ENCODE measurements around the gene DKC1. TPM values are rescaled to one million over a fixed set of nuclear protein-coding genes. Genes with fewer than 3 reads are reported as not detected.
"Not testable (repeated sequence)": the region's sequence is repeated elsewhere in the genome, so short reads cannot be mapped to it uniquely, and the experiment has no call there.

The DKC1 gene
- total RNA-seq, 2 experiments from 2014 or later: 67.7 to 138 TPM

- H3K4me2 ChIP-seq (ENCODE audit: low read length); H3K4me1 ChIP-seq (ENCODE audit: insufficient read depth, low read length, poor library complexity, severe bottlenecking); H3K27ac ChIP-seq (ENCODE audit: low read depth, low read length, poor library complexity, severe bottlenecking); DNase-seq (ENCODE audit: low spot score); H3K9me3 ChIP-seq (ENCODE audit: low read length); H3K9me2 ChIP-seq (ENCODE audit: insufficient read depth, low read length); H2AFZ ChIP-seq (ENCODE audit: low read length); CTCF ChIA-PET (ENCODE audit: unreplicated experiment); H3K4me3 ChIP-seq (ENCODE audit: low read depth, low read length, poor library complexity, severe bottlenecking); H3K79me2 ChIP-seq (ENCODE audit: insufficient read depth, low read depth, low read length); H4K20me1 ChIP-seq (ENCODE audit: insufficient read depth, low read length); BruUV-seq (replicated peaks); intact Hi-C loops (cut with micrococcal nuclease; ENCODE audit: unreplicated experiment); H3K36me3 ChIP-seq (ENCODE audit: insufficient read depth, low read length): not testable (repeated sequence)
- POLR2A ChIA-PET: interaction anchor here (0.6 to 1.7 kb wide), 3 partner anchors 12 to 140 kb away, joined by 3 to 6 read pairs (median 3); partner anchors contain the start of genes MPP1 and SMIM9
Observed at GRCh38 chrX:154817048-154817618, 54.5 kb downstream of the DKC1 start.

GRCh38 chrX:154818916-154819770 lies 56.5 kb downstream of the DKC1 start:
- BruUV-seq (replicated peaks): no TSS peak
- Histone ChIP-seq H2AFZ (ENCODE audit: low read length) (peak overlapping the region; percentile 60), H4K20me1 (ENCODE audit: insufficient read depth, low read length) (no peaks in the 10 kb centered on the region), H3K4me3 (ENCODE audit: low read depth, low read length, poor library complexity, severe bottlenecking) (no peak overlapping the region), H3K9me3 (ENCODE audit: low read length) (no peaks in the 10 kb centered on the region), H3K79me2 (ENCODE audit: insufficient read depth, low read depth, low read length) (no peaks in the 10 kb centered on the region), H3K9me2 (ENCODE audit: insufficient read depth, low read length) (no peaks in the 10 kb centered on the region), H3K4me2 (ENCODE audit: low read length) (peak overlapping the region; percentile 42), H3K27ac (ENCODE audit: low read depth, low read length, poor library complexity, severe bottlenecking) (no peak overlapping the region), H3K4me1 (ENCODE audit: insufficient read depth, low read length, poor library complexity, severe bottlenecking) (peaks cover 10% of the 10 kb centered on the region), H3K36me3 (ENCODE audit: insufficient read depth, low read length) (no peaks in the 10 kb centered on the region)
- TF ChIP-seq EZH2phosphoT487 (IDR thresholded peaks at IDR 0.05; ENCODE audit: borderline replicate concordance, low read depth, low read length): no peak
- TF ChIP-seq, protein P1, sequence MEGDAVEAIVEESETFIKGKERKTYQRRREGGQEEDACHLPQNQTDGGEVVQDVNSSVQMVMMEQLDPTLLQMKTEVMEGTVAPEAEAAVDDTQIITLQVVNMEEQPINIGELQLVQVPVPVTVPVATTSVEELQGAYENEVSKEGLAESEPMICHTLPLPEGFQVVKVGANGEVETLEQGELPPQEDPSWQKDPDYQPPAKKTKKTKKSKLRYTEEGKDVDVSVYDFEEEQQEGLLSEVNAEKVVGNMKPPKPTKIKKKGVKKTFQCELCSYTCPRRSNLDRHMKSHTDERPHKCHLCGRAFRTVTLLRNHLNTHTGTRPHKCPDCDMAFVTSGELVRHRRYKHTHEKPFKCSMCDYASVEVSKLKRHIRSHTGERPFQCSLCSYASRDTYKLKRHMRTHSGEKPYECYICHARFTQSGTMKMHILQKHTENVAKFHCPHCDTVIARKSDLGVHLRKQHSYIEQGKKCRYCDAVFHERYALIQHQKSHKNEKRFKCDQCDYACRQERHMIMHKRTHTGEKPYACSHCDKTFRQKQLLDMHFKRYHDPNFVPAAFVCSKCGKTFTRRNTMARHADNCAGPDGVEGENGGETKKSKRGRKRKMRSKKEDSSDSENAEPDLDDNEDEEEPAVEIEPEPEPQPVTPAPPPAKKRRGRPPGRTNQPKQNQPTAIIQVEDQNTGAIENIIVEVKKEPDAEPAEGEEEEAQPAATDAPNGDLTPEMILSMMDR (conservative IDR thresholded peaks at IDR 0.05; ENCODE audit: low read length): no peak
- CTCF ChIA-PET (ENCODE audit: unreplicated experiment): interaction anchor here (0.7 kb wide), 1 partner anchor 36 kb away, joined by 3 read pairs; no protein-coding TSS in a partner anchor
- intact Hi-C loops (cut with micrococcal nuclease; ENCODE audit: unreplicated experiment): no loop called here
- DNase-seq (ENCODE audit: low spot score): no peak
- POLR2A ChIA-PET: interaction anchor here (0.5 to 0.6 kb wide), 2 partner anchors 63 to 208 kb away, joined by 3 read pairs; partner anchors contain the start of gene FUNDC2

DNA sequence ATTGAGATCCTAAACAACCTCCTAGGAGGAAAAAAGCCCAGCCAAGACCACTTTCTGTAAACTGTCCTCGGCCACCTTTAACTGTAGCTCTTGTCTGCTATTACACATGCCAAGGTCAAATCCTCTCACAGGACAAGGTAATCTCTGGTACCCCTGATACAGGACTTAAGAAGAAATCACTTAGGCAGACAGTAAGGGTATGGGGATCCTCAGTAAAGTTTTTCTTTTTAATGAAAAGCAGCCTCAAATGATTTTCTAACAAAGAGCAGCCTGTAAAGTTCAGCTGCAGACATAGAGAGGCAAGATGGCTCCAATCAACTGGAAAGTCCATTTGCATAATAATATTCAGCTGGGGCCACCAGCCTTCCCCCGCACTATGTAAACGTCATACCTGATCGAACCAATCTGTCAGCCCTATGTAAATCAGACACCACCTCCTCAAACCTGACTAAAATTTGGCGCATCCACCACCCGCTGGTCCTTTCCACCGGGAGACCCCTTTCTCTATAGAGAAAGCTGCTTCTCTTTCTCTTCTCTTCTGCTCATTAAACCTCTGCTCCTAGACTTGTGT lies 57.2 kb downstream of the DKC1 start:
- Histone ChIP-seq H4K20me1 (ENCODE audit: insufficient read depth, low read length) (no peaks in the 10 kb centered on the region), H3K79me2 (ENCODE audit: insufficient read depth, low read depth, low read length) (no peaks in the 10 kb centered on the region), H2AFZ (ENCODE audit: low read length) (peak overlapping the region; percentile 60), H3K4me3 (ENCODE audit: low read depth, low read length, poor library complexity, severe bottlenecking) (no peak overlapping the region), H3K9me2 (ENCODE audit: insufficient read depth, low read length) (no peaks in the 10 kb centered on the region), H3K4me2 (ENCODE audit: low read length) (peak overlapping the region; percentile 42), H3K36me3 (ENCODE audit: insufficient read depth, low read length) (no peaks in the 10 kb centered on the region), H3K27ac (ENCODE audit: low read depth, low read length, poor library complexity, severe bottlenecking) (no peak overlapping the region), H3K9me3 (ENCODE audit: low read length) (no peaks in the 10 kb centered on the region), H3K4me1 (ENCODE audit: insufficient read depth, low read length, poor library complexity, severe bottlenecking) (peaks cover 10% of the 10 kb centered on the region)
- BruUV-seq (replicated peaks): no TSS peak
- POLR2A ChIA-PET: no interaction called here
- no peak for TF ChIP-seq EZH2phosphoT487 (IDR thresholded peaks at IDR 0.05; ENCODE audit: borderline replicate concordance, low read depth, low read length)
- TF ChIP-seq, protein P1 (conservative IDR thresholded peaks at IDR 0.05; ENCODE audit: low read length): no peak
- CTCF ChIA-PET (ENCODE audit: unreplicated experiment): no interaction called here
- intact Hi-C loops (cut with micrococcal nuclease; ENCODE audit: unreplicated experiment): no loop called here
- no peak for DNase-seq (ENCODE audit: low spot score)

Data from OCI-LY7 (cell line).